Stimulated activated CD4-positive, alpha-beta T cell treated with anti-CD3 and anti-CD28 coated beads, Interleukin-4, amount 100 ng/mL, for 48 hours (primary cell): ENCODE measurements around the gene BCL2L15.
A peak's percentile ranks its signal among the peaks of the same experiment; 100 is the strongest.

ENCODE experiments used
- DNase-seq, 2 donors: peaks; one replicate each; pipeline ENCODE4 v3.0.0-alpha.2; 2020; ENCODE audit warnings: low read depth in 2 of 2

The BCL2L15 gene

DNA sequence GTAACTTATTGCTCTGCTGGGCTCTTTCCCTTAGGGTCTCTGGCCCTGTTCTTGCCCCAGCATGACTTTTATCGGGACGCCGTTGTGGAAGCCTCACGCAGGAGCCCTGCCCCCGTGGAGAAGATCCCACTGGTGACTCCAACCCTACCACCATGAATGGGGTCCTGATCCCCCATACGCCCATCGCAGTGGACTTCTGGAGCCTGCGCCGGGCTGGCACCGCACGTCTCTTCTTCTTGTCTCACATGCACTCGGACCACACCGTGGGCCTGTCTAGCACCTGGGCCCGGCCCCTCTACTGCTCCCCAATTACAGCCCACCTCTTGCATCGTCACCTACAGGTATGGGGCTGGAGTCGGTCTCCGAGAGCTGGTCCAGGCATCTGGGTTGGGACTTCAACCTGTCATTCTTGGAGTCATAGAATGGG lies 18.1 kb upstream of the BCL2L15 start:
- DNase-seq = peak; percentile 7 to 14

DNA sequence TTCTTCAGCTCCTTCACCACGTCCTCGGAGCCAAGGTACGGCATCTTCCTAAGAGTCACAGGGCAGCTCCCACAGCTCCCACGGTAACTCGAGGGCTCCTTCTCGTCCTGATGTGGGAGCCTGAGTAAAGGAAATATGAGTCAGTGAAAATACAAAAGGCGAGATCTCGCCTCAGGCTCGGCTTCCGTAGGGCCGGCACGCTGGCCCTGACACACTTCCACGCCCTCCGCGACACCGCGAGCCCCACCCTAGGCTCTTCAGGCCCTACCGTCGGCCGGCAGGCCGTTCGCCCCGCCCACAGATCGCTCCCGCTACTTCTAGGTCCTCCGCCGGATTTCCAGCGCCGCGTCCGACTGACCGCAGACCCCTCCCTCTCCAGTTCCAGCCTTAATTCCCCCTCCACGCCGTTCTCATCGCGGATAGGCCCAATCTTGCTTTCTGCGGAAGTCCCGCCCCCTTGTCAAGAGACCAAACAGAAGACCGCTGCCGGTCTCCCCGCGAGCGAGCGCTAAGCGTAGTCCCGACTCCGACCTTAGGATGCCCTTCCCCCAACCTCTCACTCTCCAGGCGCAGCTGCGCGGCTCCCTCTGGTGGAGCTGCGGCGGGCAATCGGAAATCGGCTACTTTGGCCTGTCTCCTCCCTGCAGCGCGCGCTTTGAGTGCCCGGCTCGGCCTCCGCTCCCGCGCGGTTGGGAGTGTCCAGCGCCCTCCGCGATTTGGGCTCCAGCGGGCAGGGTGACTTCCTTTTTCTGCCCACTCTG lies 17.5 kb upstream of the BCL2L15 start, which contains the start of the genes AP4B1 and DCLRE1B:
Gene AP4B1 (minus strand): TSS at position 126 of the 761 bp plus-strand sequence. CDS start 82 bp downstream, at position 44.
Gene DCLRE1B (plus strand): TSS at position 653 of the 761 bp plus-strand sequence. CDS start 261 bp downstream, outside the sequence.
- peak; percentile 93 to 98 for DNase-seq

DNA sequence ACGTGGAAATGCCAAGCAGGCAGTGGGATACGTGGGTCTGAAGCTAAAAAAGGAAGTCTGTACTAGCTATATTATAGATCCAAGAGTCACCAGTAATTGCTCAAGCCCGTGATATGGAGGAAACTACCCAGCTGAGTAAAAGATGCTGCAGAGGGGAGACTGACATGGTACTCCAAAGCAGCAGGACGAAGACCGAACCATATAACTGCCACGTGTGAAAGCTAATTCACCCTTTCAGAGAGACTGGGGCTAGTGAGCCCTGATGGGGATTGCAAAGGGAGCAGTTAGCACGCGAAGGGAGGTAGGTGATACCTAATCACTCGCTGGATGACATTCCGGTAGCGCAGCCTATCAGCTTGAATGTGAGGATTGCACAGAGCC lies 16.9 kb upstream of the BCL2L15 start:
- no peak for DNase-seq

DNA sequence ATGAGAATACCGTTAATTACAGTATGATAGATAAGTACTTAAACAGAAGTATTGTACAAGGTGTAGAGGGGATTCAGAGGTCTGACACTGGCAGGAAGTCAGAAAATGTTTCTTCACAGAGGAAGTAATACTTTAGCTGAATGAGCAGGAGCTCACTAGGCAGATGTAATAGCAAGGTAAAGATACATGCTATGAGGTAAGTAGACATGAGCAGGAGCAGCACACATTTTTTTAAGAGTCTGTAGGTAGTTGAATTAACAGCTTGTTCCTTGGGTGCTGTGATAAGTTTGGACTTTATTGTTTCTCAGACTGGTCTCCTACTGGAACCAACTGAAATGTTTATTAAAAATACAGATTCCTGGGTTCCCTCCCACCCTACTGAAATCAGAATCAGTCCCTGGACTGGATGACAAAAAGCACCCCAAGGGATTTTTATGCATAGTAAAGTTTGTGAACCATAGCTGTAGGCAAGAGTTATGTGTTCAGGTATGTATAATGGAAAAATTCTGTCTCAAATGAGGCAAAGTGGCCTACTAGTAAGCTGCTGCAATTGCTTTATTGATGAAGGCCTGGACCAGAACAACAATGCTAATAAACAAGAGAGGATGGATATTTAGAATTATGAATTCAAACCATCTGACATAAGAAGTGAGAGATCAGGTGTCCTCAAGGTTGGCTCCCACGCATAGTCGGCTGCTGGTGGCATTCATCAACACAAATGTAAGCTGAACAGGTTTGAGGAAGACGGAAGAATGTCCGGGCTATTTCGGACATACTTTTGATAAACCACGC lies 16.3 kb upstream of the BCL2L15 start:
- DNase-seq = peak; percentile 4 to 10

DNA sequence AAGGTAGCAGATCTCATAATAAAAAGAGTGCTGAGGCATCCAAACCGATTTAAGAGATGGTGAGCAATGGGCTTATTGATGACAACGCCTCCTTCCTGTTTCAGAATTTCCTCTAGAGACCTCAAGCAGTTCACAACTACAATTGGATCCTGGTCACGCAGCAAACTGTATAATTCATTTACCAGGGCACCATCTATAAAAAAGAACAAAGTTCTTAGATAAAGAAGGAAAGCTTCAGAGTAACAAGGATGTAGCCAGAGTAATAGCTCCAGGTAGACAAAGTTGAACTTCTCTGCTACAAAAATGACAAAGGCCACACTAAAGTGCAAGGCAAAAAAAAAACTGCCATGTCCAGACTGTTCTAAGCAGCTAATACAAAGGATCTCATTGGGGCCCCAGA lies 13.8 kb upstream of the BCL2L15 start:
- no peak for DNase-seq

DNA sequence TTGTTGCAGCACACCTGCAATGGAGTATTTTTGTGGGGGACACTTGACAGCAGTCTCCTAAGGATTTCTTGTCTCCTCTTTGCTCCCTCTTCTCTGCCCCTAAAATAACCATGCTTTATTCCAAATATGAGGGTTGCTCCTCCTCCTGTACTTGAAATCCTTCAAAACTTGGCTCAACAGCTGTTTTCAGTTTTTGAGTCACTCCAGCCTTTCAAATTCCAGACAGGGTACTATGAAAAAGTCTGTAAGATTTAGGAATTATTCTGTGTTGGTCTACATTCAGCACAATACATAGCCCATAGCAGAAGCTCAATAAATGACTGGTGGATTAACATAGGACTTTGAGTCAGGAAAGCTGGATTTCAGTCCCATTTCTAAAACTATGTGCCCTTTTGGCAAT lies 11.7 kb upstream of the BCL2L15 start:
- DNase-seq = no peak

DNA sequence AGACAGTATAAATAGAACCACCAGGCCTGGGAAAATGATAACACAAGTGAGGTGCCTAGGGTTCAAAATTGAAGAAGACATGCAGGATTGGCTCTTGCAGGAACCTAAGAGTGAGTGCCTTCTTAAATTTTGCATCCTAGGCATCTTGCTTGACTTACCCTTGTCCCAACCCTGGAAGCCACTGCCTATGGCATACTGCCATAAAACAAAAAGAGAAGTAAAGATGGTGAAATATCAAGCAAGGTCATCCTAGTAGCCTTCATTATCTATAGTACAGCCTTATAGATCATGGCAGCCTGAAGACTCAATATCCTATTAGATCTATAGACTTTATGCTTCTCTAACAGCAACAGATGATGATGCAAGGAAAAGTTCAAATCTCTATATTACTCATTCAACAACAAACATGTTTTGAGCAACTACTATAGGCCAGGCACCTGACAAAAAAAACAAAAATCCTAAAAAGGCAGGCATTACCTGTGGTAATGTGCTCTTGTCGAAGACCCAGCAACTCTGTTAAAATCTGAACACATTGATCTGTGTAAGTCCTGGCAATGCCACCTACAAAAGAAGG lies 10.9 kb upstream of the BCL2L15 start:
- no peak for DNase-seq

DNA sequence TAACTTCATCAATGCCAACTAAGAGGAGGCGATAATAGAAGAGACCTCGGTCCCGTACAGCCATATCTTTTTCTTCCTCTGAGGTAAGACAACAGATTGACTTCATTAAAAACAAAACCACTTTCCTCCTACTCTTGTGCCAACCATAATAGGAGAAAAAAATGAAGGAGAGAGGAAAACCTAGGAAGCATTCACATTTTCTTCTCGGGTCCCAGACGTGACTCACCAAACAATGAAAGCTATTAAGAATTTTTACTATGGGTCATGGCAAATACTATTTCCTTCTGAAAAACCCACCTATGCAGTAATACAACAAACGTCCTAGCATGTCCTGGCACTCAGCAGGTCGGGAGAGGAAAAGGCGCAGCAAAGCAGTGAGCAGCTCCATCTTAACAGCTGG lies 8.6 kb upstream of the BCL2L15 start:
- DNase-seq = no peak

DNA sequence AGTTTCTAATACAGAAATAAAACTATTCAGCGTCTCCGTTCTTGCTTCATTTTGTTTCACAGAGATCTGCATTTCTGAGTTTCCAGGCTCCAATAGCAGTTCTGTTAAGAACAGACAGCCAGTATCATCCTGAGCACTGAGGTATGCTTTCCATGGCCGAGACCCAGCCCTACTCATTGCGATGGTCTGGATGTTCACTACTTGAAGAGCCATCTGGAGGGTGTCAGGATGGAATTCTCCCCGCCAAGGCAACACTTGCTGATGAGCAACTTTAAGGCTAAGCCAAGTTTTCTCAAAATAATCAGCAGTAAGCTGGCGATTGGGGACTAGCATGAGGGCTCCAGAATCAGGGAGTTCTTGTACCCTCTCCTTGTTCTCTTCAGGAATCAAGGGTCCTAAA lies 7.7 kb upstream of the BCL2L15 start:
- no peak for DNase-seq

DNA sequence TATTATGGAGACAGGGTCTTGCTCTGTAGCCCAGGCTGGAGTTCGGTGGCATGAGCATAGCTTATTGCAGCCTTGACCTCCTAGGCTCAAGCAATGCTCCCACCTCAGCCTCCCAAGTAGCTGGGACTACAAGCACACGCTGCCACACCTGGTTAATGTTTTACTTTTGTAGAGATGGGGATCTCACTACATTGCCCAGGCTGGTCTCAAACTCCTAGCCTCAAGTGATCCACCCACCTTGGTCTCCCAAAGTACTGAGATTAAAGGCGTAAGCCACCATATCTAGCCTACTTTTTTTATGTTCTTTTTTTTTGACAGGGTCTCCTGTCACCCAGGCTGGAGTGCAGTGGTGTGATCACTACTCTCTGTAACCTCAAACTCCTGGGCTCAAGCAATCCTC lies 5.9 kb upstream of the BCL2L15 start:
- DNase-seq = no peak

DNA sequence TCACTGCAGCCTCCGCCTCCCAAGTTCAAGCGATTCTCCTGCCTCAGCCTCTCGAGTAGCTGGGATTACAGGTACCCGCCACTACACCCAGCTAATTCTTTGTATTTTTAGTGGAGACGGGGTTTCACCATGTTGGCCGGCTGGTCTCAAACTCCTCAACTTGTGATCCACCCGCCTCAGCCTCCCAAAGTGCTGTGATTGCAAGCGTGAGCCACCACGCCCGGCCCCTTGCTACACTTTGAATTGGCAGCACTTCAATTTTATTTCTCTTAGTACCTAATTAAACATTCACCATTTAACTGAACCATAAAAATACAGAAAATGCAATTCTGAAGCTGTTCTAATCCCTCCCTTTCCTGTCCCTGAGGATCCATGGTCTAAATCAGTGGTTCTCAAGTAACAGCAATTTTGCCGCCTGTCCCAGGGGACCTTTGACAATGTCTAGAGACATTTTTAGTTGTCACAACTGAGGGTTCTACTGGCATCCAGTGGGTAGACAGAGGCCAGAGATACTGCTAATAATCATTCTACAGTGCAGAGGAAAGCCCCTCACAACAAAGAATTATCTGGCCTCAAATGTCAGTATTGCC lies 4.3 kb upstream of the BCL2L15 start:
- no peak for DNase-seq

DNA sequence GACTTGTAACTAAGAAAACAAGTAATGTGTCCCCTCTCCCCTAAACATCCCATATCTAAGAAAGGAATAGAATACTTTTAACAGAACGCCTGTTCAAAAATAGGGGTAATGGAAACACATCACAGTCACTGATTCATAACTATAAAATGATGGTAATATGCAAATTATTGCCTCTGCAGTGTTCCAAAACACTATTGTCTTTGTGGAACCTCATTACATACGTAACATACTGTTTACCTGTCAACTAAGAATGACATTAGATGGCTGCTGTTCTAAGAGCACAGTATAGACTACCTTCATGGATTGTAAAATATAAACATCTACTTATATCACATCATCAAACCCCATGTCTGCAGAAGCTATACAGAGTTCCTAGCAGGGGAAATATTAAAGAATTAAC lies 3.4 kb upstream of the BCL2L15 start:
- no peak for DNase-seq

DNA sequence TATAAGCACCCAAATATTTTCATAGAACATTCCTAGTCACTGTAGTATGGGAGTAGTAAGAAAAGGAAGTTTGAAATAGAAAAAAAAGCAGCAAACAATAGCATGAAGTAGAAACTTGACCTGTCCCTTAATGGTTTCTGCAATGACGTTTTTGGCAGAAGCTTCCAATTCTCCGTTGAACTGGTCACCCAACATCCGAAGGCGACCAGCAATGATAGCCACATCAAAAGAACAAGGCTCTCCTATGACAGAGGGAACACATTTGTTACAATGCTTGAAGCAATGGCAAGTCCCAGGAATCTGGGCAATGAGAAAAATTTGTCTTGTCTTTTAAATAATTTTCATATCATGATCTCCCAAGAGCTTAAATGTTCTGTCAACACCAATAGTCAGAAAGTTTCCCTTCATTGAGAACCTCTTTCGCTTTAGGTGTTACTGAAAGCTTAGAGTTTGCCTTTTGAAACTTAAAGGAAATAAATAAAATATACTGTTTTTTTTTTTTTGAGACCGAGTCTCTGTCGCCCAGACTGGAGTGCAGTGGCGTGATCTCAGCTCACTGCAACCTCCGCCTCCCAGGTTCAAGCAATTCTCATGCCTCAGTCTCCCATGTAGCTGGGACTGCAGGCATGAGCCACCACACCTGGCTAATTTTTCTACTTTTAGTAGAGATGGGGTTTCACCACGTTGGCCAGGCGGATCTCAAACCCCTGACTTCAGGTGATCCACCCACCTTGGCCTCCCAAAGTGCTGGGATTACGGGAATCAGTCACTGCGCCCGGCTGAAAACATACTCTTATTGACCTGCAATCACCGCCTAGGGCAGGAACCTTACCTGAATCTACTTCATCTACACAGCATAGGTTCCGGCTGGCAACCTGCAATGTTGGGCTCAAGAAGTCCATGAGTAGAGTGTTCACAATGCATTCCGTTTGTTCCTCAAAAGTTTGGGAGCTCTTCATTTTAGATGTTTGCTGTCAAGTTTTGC lies 672 bp downstream of the BCL2L15 start:
- DNase-seq = no peak

DNA sequence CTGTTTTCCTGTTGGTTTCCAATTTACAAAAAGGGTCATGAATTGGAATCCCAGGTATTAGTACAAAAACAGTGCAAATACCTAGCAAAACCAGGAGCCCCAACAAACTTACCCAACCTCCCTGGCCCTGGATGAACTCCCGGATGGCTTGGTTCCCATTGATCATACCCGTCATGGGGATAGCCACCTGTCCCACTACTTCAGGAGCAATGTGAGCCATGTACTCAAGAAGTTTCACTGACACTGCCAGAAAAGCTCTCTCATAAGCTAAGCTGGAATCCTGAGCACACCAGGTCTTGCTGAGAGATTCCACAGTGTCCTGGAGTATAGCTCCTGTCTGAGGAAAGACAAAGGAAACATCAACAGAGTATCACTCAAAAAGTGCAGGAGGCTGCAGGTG lies 5.7 kb downstream of the BCL2L15 start:
- no peak for DNase-seq

DNA sequence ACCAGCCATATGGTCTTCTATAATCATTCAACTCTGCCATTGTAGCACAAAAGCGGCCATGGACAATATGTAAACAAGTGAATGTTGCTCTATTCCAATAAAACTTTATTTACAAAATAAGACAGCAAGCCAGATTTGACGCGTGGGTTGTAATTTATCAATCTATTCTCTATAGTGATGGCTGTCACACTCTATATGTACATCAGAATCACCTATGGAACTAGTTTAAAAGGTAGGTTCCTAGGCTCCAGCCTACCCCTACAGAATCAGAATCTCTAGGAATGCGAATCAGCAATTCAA lies 7.7 kb downstream of the BCL2L15 start:
- no peak for DNase-seq

DNA sequence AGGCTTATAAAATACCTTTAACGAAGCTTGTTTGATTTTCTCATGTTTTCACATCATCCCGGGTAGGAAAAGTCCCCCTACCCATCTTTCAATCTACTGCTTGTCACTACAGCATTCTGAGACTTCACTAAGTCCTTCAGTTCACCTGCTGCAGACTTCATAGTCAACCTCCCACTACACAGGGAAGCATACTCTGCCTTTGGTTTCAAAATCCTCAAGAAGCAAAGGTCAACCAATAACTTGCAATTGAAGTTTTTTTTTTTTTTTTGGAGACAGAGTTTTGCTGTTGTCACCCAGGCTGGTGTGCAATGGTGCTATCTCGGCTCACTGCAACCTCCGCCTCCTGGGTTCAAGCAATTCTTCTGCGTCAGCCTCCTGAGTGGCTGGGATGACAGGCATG lies 11.2 kb downstream of the BCL2L15 start:
- no peak for DNase-seq

DNA sequence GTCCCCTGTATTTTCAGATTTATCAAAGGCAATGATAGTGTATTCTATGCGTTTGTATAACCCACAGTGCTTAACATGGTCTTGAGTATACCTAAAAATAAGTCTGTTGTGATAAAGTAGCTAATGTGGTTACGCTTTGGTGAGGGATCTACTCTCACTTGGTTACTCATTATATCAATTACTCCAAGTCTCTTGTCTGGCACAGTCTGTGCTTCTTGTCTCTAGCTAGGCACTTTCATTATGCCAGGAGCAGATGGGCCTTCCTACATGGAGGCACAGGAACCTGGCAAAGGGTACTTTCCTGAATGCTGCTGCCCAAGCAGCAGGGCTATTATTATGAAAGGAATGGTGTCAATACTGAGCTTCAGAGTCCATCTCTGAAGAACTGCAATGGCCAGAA lies 11.7 kb downstream of the BCL2L15 start:
- DNase-seq = no peak

DNA sequence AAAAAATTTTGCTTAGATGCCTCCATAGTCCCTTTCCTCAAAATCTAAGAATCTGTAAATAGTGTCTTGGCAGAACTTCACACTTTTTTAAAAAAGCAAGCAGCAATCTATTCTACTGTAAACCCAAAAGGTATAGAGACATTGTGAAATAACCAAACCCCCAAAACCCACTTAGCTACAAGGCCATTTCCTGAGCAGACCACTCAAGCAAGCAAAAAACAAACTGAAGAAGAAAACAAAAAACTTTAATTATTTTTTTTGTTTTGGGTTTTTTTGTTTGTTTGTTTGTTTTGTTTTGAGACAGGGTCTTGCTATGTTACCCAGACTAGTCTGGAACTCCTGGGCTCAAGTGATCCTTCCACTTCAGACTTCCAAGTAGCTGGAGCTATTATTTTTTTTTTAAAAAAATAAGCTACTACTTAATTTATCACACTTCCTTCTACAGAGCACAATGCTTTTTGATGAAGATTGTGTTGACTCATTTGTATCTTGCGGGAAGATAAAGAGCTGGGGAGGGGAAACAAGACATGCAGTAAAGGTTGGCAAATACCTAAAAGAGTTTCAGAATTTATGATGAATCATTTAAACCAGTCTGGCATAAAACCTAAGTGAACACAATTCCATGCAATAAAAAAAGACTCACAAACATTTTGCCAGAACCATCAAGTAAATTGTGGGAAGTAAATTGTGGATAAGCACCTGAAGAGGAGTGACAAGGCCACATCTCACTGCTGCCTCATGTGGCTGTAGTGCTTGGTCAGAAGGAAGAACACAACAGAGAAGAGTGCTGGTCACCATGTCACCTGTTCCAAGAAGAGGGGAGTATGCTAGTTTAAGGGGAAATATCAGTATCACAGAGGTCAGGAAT lies 13.1 kb downstream of the BCL2L15 start:
- no peak for DNase-seq

DNA sequence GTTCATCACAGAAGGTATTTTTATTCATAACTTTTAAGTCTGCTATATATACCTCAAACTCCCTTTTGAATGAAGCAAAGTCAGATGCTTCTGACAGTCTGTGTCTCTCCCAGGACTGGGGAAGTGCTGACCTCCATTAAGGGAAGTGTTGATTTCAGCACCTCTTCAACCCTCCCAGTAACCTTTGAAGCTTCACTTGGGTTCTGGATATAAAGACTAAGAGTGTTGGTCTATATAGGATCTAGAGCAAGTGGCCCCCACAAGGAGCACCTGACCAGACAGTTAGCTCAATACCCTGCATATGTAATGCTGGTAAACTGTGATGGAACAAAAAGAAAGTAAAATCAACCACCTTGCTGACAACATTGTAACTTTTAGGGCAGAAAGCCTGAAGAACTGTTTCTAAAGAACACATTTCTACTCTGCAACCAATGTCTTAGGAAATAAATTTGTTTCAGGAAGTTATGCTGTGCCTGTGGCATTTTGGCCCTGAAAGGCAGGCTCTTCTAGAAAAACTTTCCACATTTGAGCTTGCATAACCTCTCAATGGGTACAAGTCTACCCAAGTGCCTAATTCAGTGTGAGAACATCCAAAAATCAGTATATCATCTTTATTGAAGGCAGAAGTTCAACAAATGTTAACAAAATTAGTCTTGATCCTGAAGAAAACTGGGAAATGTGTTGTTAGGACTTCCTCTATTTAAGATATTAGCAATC lies 15.0 kb downstream of the BCL2L15 start:
- no peak for DNase-seq
